Ishikawa (cell line): ENCODE measurements around the gene EEF1AKMT3.

Experiments used
- CREB1 ChIP-seq: IDR thresholded peaks from 2 replicates; pipeline ENCODE4 v1.6.1; 2012; ENCODE audit warnings: low read depth
- EGR1 ChIP-seq: IDR thresholded peaks from 2 replicates; pipeline ENCODE4 v1.6.1; 2012
- EP300 ChIP-seq: IDR thresholded peaks from 2 replicates; pipeline ENCODE4 v1.6.1; 2012; ENCODE audit warnings: borderline replicate concordance
- FOXM1 ChIP-seq: IDR thresholded peaks from 2 replicates; pipeline ENCODE4 v1.6.1; 2012; ENCODE audit warnings: low read depth, borderline replicate concordance
- RAD21 ChIP-seq: IDR thresholded peaks from 2 replicates; pipeline ENCODE4 v1.6.1; 2012; ENCODE audit warnings: low read depth
- REST ChIP-seq: IDR thresholded peaks from 2 replicates; pipeline ENCODE4 v1.6.1; 2012; ENCODE audit warnings: low read depth, mild to moderate bottlenecking
- TAF1 ChIP-seq: IDR thresholded peaks from 2 replicates; pipeline ENCODE4 v1.6.1; 2012; ENCODE audit warnings: low read depth, mild to moderate bottlenecking
- TCF12 ChIP-seq: IDR thresholded peaks from 2 replicates; pipeline ENCODE4 v1.6.1; 2012; ENCODE audit warnings: low read depth
- ZBTB7A ChIP-seq: IDR thresholded peaks from 2 replicates; pipeline ENCODE4 v1.6.1; 2012; ENCODE audit warnings: low read depth
- TF ChIP-seq, protein P1 (sequence below): IDR thresholded peaks from 2 replicates; pipeline ENCODE4 v1.6.1; 2012

- TF ChIP-seq CREB1 (no peak), REST (no peak), ZBTB7A (no peak), FOXM1 (no peak), TCF12 (no peak), TAF1 (no peak), EGR1 (no peak), RAD21 (no peak), EP300 (no peak)
- TF ChIP-seq, protein P1, sequence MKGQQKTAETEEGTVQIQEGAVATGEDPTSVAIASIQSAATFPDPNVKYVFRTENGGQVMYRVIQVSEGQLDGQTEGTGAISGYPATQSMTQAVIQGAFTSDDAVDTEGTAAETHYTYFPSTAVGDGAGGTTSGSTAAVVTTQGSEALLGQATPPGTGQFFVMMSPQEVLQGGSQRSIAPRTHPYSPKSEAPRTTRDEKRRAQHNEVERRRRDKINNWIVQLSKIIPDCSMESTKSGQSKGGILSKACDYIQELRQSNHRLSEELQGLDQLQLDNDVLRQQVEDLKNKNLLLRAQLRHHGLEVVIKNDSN, result no peak
These were observed 50.9 kb downstream of the EEF1AKMT3 start for GRCh38 chr12:57823131-57823907.
